SK-N-SH (cell line): ENCODE results near the gene ISM1.

Experiments used
- EZH2phosphoT487 ChIP-seq: fragments of 200-600 bp; sonication (generic); IDR thresholded peaks from 2 replicates; pipeline ENCODE4 v1.6.1; 2017; ENCODE audit warnings: low read depth, mixed run types, mild to moderate bottlenecking, antibody characterized with exemption, moderate library complexity, borderline replicate concordance
- POLR2AphosphoS5 ChIP-seq: IDR thresholded peaks from 2 replicates; pipeline ENCODE4 v1.6.1; 2012; ENCODE audit warnings: low read depth, low read length
- TF ChIP-seq, protein P1 (sequence below): fragments of 200-600 bp; sonication (generic); IDR thresholded peaks from 2 replicates; pipeline ENCODE4 v1.6.1; 2017; ENCODE audit warnings: antibody characterized with exemption, mild to moderate bottlenecking, moderate library complexity

- TF ChIP-seq, protein P1, sequence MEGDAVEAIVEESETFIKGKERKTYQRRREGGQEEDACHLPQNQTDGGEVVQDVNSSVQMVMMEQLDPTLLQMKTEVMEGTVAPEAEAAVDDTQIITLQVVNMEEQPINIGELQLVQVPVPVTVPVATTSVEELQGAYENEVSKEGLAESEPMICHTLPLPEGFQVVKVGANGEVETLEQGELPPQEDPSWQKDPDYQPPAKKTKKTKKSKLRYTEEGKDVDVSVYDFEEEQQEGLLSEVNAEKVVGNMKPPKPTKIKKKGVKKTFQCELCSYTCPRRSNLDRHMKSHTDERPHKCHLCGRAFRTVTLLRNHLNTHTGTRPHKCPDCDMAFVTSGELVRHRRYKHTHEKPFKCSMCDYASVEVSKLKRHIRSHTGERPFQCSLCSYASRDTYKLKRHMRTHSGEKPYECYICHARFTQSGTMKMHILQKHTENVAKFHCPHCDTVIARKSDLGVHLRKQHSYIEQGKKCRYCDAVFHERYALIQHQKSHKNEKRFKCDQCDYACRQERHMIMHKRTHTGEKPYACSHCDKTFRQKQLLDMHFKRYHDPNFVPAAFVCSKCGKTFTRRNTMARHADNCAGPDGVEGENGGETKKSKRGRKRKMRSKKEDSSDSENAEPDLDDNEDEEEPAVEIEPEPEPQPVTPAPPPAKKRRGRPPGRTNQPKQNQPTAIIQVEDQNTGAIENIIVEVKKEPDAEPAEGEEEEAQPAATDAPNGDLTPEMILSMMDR, result no peak
- TF ChIP-seq POLR2AphosphoS5 (no peak), EZH2phosphoT487 (no peak)
Observed at GRCh38 chr20:13222319-13222716, 1.2 kb downstream of the ISM1 start.
